Forelimb muscle (tissue), 1 donor: Measurements from ENCODE around the gene MTX3. TPM values are rescaled to one million over a fixed set of nuclear protein-coding genes. Genes with fewer than 3 reads are reported as not detected.

Experiments used
- DNase-seq: peaks from one replicate; pipeline ENCODE4 v3.0.0-alpha.2; 2013; ENCODE audit warnings: low read depth
- polyA plus RNA-seq: library from polyadenylated mRNA; unstranded; fragments of 120-200 nt; gene quantifications from one replicate; pipeline ENCODE4 v1.2.1, GENCODE V29; 2013; ENCODE audit not compliant: insufficient read length

The MTX3 gene
- polyA plus RNA-seq, 1 donor = 11.9 TPM

DNA sequence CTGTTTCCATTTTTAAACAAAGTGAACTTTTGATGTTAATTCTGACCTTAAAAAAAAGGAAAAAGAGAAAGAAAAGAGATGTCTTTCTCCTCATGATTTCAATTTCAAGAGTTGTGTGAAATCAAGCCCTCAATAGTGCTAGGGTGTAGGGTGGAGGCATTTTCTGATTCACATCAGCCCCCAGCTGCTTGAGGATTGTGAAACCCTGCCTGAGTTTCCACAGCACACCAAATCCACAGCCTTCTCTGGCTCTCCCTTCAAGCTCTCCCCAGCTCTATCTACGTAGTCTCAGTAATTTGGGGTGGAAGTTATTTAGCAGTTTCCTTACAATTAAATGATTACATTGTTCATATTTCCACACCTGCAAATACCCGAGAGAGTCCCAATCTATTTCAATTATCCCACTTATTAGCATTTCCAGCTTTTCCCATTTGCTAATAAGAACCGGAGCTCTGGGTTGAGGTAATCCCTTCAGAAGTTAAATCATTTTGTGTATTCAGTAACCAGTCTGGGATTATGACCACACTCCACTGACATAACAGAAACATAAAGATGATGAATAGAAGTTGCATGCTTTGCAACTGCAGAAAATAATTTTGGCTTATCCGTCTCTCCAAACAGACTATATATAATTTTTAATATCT lies 54.9 kb downstream of the MTX3 start:
- no peak for DNase-seq

DNA sequence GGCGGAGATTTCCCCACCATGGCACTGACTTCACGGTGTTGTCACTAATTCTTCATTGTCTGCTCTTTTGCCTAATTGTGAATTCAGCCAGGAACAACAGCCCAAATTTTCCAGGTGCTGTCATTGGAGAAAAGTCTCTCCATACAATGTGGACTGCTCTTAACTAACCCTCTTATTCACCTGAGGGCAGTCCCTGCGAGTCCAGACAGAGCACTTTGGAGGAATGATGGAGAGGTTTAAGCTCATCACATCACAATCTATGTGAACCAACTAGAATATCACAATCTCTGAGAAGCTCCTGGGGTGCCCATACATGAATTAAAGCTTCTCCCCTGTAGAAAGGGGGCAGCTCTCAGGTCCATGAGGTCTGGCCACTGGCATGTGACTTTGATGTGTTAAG lies 56.4 kb downstream of the MTX3 start:
- DNase-seq = no peak

DNA sequence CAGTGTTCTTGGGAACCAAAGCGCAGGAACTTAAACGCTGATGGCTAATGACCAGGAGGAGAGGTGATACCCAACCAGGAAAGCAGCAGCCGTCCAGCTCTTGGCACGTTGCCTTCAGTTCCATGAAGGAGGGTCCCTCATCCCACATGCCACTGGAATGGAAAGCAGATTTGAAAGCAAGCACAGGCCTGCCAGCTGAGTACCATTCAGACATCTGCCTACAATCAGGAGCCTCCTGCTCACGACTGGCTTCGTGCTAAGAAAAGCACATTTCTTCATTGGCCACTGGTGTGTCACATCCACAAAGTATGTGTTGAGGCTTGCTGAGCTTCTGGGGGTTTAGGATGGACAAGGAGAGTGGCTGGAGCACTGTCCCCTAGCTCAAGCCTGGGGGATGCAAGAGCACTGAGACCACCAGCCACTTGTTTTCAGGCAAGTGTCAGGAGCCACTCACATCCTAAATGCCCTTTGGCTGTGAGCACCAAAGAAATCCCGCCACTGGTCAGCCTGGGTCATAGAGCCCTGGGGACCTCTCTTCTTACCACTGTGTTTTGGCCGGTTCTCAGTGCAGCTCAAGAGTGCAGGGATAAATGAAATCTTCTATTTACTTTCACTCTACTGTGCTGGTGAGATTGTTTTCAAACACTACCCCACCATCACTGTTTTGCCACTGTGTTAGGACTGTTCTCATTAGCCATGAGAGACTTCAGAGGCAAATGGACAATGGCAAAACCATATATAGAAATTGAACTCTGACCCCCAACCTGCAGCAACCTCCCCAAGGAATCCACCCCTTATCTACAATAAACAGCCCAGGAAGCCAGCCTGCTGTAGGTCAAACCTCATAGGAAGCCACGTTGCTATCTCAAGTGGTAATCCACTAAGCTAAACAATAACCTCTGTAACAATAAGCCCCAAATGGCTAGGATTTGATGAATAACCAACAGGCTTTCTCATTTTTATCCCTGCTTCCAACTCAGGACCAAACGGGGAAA lies 58.3 kb downstream of the MTX3 start:
- DNase-seq = no peak

DNA sequence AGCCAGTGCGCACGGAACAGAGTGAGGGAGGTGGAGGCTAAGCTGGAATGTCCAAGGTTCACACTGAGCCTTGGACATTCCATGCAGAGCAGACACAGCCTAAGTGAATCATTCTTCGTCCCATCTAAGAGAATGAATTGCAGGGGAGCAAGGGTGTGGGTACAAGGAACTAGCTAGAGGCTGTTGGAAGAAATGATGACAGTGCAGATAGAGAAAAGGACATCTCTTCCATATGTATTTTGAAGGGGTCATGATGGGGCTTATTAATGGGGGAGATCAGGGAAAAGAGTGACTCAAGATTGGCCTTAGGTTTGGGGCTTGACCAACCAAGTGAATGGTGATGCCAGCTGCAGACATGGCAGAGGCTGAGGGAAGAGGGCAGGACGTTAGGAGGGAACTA lies 59.2 kb downstream of the MTX3 start:
- DNase-seq = no peak

DNA sequence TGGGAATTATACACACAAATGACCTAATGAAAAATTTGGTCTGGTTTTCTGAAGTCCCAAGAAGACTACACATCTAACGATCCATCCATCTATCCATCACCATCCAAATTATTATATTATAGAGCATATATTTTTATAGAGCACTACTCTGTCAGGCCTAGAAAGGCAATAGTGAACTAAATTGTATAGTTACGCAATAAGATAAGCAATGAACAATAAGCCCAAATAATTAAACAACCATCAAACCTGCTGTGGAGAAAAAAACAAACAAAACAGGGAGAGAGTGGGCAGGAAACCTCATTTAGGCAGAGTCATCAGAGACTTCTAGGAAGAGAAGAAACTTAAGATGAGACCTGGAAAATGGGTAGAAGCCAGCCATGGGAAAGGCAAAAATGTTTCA lies 59.7 kb downstream of the MTX3 start:
- DNase-seq = no peak

DNA sequence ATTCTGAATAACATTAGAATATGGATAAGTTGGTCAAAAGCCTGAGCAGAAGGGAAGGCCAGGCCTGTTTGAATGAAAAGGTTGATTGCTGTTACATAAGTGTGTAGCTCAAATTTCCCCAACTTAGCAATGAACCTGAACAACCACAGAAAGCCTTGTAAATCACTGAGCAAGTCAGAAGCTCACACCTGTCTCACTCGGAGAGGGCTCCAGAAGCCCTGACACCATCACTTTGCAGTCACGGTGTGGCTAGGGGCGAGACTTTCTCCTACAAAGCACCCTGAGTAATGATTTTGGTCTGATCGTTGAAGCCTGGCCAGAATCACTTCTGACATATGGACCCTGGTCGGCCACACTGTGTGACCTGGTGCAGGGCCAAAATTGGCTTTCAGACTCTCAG lies 62.0 kb downstream of the MTX3 start:
- DNase-seq = no peak

Other genes starting within 250 kb of the MTX3 start
- gene THBS4, start 44.1 kb upstream of the MTX3 start, polyA plus RNA-seq = 198 TPM